ENCODE measurements around the gene METRNL.
"Not testable (repeated sequence)": the region's sequence is repeated elsewhere in the genome, so short reads cannot be mapped to it uniquely, and the experiment has no call there.

Gene METRNL

GRCh38 chr17:83079352-83079747, at the start of gene METRNL:
Gene METRNL (plus strand): TSS chr17:83079609. CDS start chr17:83079816, 207 bp downstream.
- peak; percentile 36 for DNase-seq

GRCh38 chr17:83030432-83030831, 49.0 kb upstream of the METRNL start:
- no peak for DNase-seq

GRCh38 chr17:83031321-83031945, 48.0 kb upstream of the METRNL start:
- DNase-seq = no peak

GRCh38 chr17:83031946-83032451, 47.4 kb upstream of the METRNL start:
- not testable (repeated sequence) for DNase-seq

- no peak for DNase-seq
Observed at GRCh38 chr17:83032781-83033180, 46.6 kb upstream of the METRNL start.

- no peak for DNase-seq
Observed at GRCh38 chr17:83034525-83034924, 44.9 kb upstream of the METRNL start.

- no peak for DNase-seq
Observed at GRCh38 chr17:83035722-83036121, 43.7 kb upstream of the METRNL start.

GRCh38 chr17:83036193-83036592, 43.2 kb upstream of the METRNL start:
- no peak for DNase-seq

GRCh38 chr17:83036666-83037065, 42.7 kb upstream of the METRNL start:
- DNase-seq = no peak

- DNase-seq = no peak
Observed at GRCh38 chr17:83037084-83037873, 42.1 kb upstream of the METRNL start.

GRCh38 chr17:83037874-83038165, 41.6 kb upstream of the METRNL start:
- no peak for DNase-seq

GRCh38 chr17:83038983-83039382, 40.4 kb upstream of the METRNL start:
- not testable (repeated sequence) for DNase-seq

GRCh38 chr17:83041305-83041704, 38.1 kb upstream of the METRNL start:
- DNase-seq = no peak

GRCh38 chr17:83042522-83043158, 36.8 kb upstream of the METRNL start:
- DNase-seq = no peak

GRCh38 chr17:83044479-83044878, 34.9 kb upstream of the METRNL start:
- DNase-seq = not testable (repeated sequence)

GRCh38 chr17:83046448-83047181, 32.8 kb upstream of the METRNL start:
- no peak for DNase-seq

GRCh38 chr17:83047182-83047478, 32.3 kb upstream of the METRNL start:
- DNase-seq = no peak

- DNase-seq = not testable (repeated sequence)
Observed at GRCh38 chr17:83047818-83048475, 31.5 kb upstream of the METRNL start.

GRCh38 chr17:83050651-83051395, 28.6 kb upstream of the METRNL start:
- peak; percentile 77 for DNase-seq

GRCh38 chr17:83051396-83052240, 27.8 kb upstream of the METRNL start:
- peak; percentile 100 for DNase-seq

- no peak for DNase-seq
Observed at GRCh38 chr17:83052241-83052564, 27.2 kb upstream of the METRNL start.

Data from NCI-H1436 (cell line).